Thyroid gland (tissue), 4 donors: ENCODE results near the gene FARS2. TPM values are rescaled to one million over a fixed set of nuclear protein-coding genes. Genes with fewer than 3 reads are reported as not detected.

Source experiments
- DNase-seq, 2 donors: peaks; one replicate each; pipeline ENCODE4 v3.0.0-alpha.2; 2019
- H3K27ac ChIP-seq, 3 donors: fragments of 200-600 bp; sonication (generic); 1 replicate in 2 of 3; 2 replicates in 1 of 3; pipeline ENCODE4 v1.5.1; 2016 to 2019; ENCODE audit warnings: mild to moderate bottlenecking in 1 of 3, moderate library complexity in 1 of 3
- H3K27me3 ChIP-seq: fragments of 200-600 bp; sonication (generic); one replicate; pipeline ENCODE4 v1.5.1; 2019
- H3K36me3 ChIP-seq, 2 donors: fragments of 200-600 bp; sonication (generic); one replicate each; pipeline ENCODE4 v1.5.1; 2016 to 2019
- H3K4me1 ChIP-seq, 2 donors: fragments of 200-600 bp; sonication (generic); one replicate each; pipeline ENCODE4 v1.5.1; 2017 to 2019
- H3K4me3 ChIP-seq, 3 donors: fragments of 200-600 bp; sonication (generic); replicated peaks in 1 of 3; 1 replicate in 2 of 3; 2 replicates in 1 of 3; pipeline ENCODE4 v1.5.1; 2016; ENCODE audit warnings: mild to moderate bottlenecking in 1 of 3
- H3K9me3 ChIP-seq: fragments of 200-600 bp; sonication (generic); one replicate; pipeline ENCODE4 v1.5.1; 2017
- POLR2A ChIP-seq, 2 donors: fragments of 450-650 bp; IDR thresholded peaks; one replicate each; pipeline ENCODE4 v1.6.1; 2017; ENCODE audit warnings: antibody characterized with exemption in 2 of 2, mild to moderate bottlenecking in 2 of 2, moderate library complexity in 1 of 2
- WGBS, 2 donors: methylation state at CpG; one replicate each; pipeline ENCODE4 v1.1.5; 2017; 5-methylcytosine and 5-hydroxymethylcytosine counted together
- intact Hi-C: fragments of 100-400 bp; cut with DNase I; formaldehyde crosslinking; loops from one replicate; pipeline ENCODE4 v1.15.1; 2023
- total RNA-seq, 4 donors: library from RNA; depleted of rRNA; stranded (reverse); fragments of >200 nt; gene quantifications; one replicate each; pipeline ENCODE4 v1.2.3, GENCODE V29; 2016
- TF ChIP-seq, protein P1 (sequence below), 6 experiments: fragments of 200-600 bp in 3 of 6; fragments of 450-650 bp in 3 of 6; sonication (generic) in 3 of 6; IDR thresholded peaks; one replicate each; pipeline ENCODE4 v1.5.1; 2016 to 2019; ENCODE audit warnings: antibody characterized with exemption in 6 of 6, mild to moderate bottlenecking in 2 of 6, inconsistent platforms in 1 of 6, moderate library complexity in 1 of 6

Gene FARS2
- total RNA-seq, 4 donors from 2014 or later = 27.4 to 47.1 (median 34.2) TPM

- no peak for TF ChIP-seq POLR2A (IDR thresholded peaks at IDR 0.05)
- TF ChIP-seq, protein P1, sequence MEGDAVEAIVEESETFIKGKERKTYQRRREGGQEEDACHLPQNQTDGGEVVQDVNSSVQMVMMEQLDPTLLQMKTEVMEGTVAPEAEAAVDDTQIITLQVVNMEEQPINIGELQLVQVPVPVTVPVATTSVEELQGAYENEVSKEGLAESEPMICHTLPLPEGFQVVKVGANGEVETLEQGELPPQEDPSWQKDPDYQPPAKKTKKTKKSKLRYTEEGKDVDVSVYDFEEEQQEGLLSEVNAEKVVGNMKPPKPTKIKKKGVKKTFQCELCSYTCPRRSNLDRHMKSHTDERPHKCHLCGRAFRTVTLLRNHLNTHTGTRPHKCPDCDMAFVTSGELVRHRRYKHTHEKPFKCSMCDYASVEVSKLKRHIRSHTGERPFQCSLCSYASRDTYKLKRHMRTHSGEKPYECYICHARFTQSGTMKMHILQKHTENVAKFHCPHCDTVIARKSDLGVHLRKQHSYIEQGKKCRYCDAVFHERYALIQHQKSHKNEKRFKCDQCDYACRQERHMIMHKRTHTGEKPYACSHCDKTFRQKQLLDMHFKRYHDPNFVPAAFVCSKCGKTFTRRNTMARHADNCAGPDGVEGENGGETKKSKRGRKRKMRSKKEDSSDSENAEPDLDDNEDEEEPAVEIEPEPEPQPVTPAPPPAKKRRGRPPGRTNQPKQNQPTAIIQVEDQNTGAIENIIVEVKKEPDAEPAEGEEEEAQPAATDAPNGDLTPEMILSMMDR (IDR thresholded peaks at IDR 0.05) = no peak
- WGBS, 2 donors = 90 to 95% methylated on average over 9 of the region's 9 CpGs
- no peaks in the 10 kb centered on the region for H3K9me3 ChIP-seq
- intact Hi-C loops = loop anchor here (10.0 kb wide), 2 partner anchors 71 to 89 kb away; no protein-coding TSS in a partner anchor
- H3K4me1 ChIP-seq = peaks cover 39 to 54% of the 10 kb centered on the region in 2 donors
- no peak for DNase-seq
- H3K27me3 ChIP-seq = no peaks in the 10 kb centered on the region
- H3K36me3 ChIP-seq = no peaks in the 10 kb centered on the region
- H3K4me3 ChIP-seq = no peak overlapping the region
- H3K27ac ChIP-seq = no peak overlapping the region
These were observed 45.5 kb upstream of the FARS2 start for GRCh38 chr6:5215799-5216198.

- no peaks in the 10 kb centered on the region for H3K27me3 ChIP-seq
- no peaks in the 10 kb centered on the region for H3K9me3 ChIP-seq
- H3K27ac ChIP-seq = no peak overlapping the region
- 81 to 96% methylated on average over 2 of the region's 2 CpGs for WGBS, 2 donors
- no peak for DNase-seq
- H3K36me3 ChIP-seq = no peaks in the 10 kb centered on the region
- TF ChIP-seq, protein P1 (IDR thresholded peaks at IDR 0.05) = no peak
- no peak for TF ChIP-seq POLR2A (IDR thresholded peaks at IDR 0.05)
- H3K4me3 ChIP-seq = no peak overlapping the region
- H3K4me1 ChIP-seq = peaks cover 39 to 54% of the 10 kb centered on the region in 2 donors
- intact Hi-C loops = loop anchor here (10.0 kb wide), 2 partner anchors 73 to 87 kb away; no protein-coding TSS in a partner anchor
These were observed 44.0 kb upstream of the FARS2 start for GRCh38 chr6:5217356-5217755.

DNA sequence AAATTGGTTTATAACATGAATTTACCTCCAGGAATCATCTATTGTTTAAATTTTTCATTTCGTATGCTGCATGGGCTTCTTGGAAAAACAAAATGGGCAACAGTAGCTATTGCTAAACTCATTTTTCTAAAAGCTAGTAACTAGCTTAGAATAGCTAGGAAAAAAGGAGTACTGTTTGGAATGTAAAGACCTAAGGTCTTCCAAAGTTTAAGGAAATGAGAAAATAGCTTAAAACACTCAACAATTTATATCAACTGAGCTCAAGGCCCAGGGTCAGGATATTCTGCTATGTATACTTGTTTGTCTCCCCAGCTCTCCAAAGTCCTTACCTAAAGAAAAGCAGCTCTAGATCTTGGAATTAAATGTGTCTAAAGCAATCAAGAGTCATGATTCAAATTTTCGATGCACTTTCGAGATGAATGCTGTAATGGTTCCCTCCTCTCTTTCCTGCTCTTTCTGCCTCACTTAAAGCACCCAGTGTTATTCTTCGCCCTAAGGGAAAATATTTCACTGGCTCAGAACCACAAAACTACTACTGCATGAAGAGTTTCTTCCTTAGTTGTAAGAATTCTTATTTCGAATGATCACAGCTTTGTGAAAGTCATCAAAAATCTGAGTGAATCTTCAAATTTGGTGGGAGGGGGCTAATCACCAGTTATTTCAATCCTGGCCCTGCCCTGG lies 42.2 kb upstream of the FARS2 start:
- TF ChIP-seq POLR2A (IDR thresholded peaks at IDR 0.05) = no peak
- TF ChIP-seq, protein P1 (IDR thresholded peaks at IDR 0.05) = peak in 1 of 6 experiments; percentile 6
- H3K4me1 ChIP-seq = peaks cover 34 to 57% of the 10 kb centered on the region in 2 donors
- H3K4me3 ChIP-seq = no peak overlapping the region
- H3K27me3 ChIP-seq = no peaks in the 10 kb centered on the region
- intact Hi-C loops = loop anchor here (10.0 kb wide), 2 partner anchors 74 to 86 kb away; no protein-coding TSS in a partner anchor
- no peak for DNase-seq
- WGBS, 2 donors = 36 to 41% methylated on average over 5 of the region's 5 CpGs
- no peaks in the 10 kb centered on the region for H3K36me3 ChIP-seq
- peak overlapping the region; percentile 46 to 61 (median 57) for H3K27ac ChIP-seq
- no peaks in the 10 kb centered on the region for H3K9me3 ChIP-seq

DNA sequence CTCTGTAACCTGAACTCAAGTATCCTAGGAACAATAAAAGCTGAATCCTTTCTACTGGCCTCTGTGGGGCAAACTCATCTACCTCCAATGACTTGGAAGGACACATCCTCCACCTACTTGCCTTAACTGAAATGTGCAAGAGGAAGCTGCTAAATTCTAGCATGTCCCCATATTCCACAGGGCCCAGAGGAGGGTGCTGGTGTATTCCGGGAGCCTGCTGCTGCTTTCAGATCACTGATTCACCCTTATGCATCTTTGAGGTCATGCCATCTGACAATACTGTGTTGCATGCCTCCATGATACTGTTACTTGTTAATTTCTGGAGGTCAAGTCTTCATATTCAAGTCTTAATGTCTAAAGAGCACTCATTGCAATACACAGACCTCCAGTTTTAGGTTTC lies 40.9 kb upstream of the FARS2 start:
- Histone ChIP-seq H3K9me3 (no peaks in the 10 kb centered on the region), H3K27ac (peak overlapping the region in 1 of 3 donors; percentile 52), H3K27me3 (no peaks in the 10 kb centered on the region), H3K4me1 (peaks cover 23 to 44% of the 10 kb centered on the region in 2 donors), H3K36me3 (no peaks in the 10 kb centered on the region), H3K4me3 (no peak overlapping the region)
- intact Hi-C loops = no loop called here
- DNase-seq = no peak
- TF ChIP-seq, protein P1 (IDR thresholded peaks at IDR 0.05) = no peak
- no peak for TF ChIP-seq POLR2A (IDR thresholded peaks at IDR 0.05)
- WGBS, 2 donors = 94 to 95% methylated on average over 1 of the region's 1 CpG

DNA sequence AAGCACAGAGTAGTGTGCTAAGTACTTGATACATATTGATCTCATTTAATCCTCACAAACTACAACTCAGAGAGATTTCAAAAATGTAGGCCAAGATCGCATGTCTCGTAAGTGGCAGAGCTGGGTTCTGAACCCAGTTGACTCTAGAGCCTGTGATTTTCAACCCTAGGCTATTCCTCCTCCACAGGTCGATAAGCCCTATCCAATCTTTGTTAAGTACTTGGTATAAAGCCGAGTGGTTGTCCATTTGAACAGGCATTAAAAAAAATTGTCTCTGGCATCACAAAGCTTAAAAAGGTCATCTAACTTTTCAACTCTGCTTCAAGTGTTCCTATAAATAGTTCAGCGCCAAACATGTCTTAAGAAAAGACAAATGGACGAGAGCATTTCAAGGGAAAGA lies 38.0 kb upstream of the FARS2 start:
- Histone ChIP-seq H3K9me3 (no peaks in the 10 kb centered on the region), H3K36me3 (no peaks in the 10 kb centered on the region), H3K4me1 (peaks cover 19 to 29% of the 10 kb centered on the region in 2 donors), H3K4me3 (no peak overlapping the region), H3K27me3 (no peaks in the 10 kb centered on the region), H3K27ac (peak overlapping the region in 2 of 3 donors; percentile 16 to 31)
- intact Hi-C loops = no loop called here
- DNase-seq = no peak
- WGBS, 2 donors = 65 to 73% methylated on average over 6 of the region's 6 CpGs
- TF ChIP-seq POLR2A (IDR thresholded peaks at IDR 0.05) = no peak
